ENCODE results near the gene DRAXIN.
A peak's percentile ranks its signal among the peaks of the same experiment; 100 is the strongest.

Gene DRAXIN, protein sequence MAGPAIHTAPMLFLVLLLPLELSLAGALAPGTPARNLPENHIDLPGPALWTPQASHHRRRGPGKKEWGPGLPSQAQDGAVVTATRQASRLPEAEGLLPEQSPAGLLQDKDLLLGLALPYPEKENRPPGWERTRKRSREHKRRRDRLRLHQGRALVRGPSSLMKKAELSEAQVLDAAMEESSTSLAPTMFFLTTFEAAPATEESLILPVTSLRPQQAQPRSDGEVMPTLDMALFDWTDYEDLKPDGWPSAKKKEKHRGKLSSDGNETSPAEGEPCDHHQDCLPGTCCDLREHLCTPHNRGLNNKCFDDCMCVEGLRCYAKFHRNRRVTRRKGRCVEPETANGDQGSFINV

DNA sequence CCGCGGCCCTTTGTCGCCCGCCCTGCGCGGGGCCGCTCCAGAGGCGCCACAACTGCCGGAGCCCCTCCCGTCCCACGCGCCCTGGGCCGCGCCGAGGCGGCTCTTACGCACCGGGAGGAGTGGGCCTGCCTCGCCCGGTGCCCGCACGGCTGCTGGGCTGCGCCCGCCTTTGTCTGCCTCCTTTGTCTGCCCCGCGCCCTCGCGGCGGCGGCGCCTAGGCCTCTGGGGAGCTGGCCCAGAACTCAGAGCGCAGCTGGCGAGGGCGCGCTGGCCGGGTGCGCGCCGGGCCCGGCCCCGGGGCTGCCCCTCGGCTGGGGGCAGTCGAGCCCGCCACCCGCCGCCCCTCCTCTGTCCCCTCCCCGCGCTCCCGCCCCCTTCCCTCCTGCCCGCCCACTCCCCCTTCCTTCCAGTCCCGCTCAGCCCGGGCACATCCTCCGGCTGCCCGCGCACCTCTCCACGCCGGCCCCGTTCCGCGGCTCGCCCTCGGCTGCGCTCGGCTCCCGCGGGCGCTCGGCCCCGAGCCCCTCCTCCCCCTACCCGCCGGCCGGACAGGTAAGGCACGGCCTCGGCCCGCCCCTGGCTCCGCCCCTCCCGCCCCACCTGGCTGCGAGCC lies at the start of gene DRAXIN:
Gene DRAXIN (plus strand): TSS at position 409 of the 613 bp plus-strand sequence. CDS start 14,549 bp downstream, outside the sequence.
- DNase-seq = no peak

GRCh38 chr1:11641776-11642305 lies 49.7 kb upstream of the DRAXIN start:
- no peak for DNase-seq

- peak; percentile 67 for DNase-seq
These were observed 49.0 kb upstream of the DRAXIN start for GRCh38 chr1:11642418-11643017.

DNA sequence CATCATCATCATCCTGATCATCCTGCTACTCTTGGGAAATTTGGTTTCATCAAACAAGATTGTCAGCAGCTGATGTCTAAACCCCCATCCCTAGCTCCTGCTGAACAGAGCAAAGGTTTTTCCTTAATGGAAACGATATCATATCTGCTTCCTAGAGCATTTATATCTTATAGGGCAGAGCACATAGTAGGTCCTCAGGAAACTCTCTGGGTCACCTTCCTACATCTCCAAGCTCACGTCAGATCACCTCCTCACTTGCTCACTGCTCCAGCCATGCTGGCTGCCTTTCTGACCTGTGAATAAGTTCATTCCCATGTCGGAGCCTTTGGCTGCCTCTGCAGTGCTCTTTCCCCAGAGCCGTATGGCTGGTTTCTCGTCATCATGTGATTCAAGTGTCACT lies 47.7 kb upstream of the DRAXIN start:
- DNase-seq = no peak

- DNase-seq = no peak
These were observed 46.2 kb upstream of the DRAXIN start for GRCh38 chr1:11645270-11645669.

DNA sequence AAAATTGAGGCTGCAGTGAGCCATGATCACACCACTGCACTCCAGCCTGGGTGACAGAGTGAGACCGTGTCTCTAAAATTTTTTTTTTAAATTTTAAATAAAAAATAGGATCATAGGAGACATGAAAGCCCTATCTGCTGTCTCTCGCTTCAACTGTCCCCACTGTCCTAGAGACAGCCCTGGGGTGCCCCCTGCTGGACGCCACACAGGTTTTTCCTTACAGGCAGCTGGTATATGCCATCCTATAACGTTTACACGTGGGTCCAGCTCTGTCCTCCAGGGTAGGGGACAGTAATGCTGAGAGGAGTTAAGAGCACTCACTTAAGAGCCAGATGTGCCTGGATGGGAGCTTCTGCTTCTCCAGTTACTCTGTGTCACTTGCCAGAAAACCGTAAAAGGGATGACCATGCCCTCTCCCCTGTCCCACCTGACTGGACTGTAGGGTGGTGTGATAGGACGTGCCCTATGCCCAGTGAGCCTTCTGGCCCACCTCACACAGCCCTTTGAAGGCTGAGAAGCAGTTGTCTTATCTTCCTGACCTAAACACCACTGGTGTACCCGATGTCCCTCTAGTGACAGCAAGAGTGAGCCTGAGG lies 45.7 kb upstream of the DRAXIN start:
- DNase-seq = peak; percentile 81

DNA sequence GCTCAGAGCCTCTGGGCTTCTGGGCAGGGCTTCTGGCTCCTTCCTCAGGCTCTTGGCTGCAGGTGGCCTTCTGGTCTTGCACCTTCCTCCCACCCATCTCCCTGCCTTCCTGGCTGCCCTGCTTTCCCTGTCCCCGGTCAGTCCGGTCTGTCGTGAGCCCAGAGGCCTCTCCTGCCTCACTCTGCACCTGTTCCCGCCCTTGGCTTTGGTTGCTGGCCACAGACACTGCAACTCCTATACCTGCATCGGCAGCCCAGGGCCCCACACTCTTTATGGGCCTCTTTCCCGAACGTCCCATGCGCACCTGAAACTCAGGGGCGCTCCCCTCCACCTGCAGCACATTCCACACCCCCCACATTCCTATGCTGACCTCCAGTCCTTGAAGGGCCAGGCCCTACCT lies 45.2 kb upstream of the DRAXIN start:
- no peak for DNase-seq

GRCh38 chr1:11647333-11647732 lies 44.2 kb upstream of the DRAXIN start:
- DNase-seq = no peak

- no peak for DNase-seq
These were observed 43.5 kb upstream of the DRAXIN start for GRCh38 chr1:11648039-11648438.

DNA sequence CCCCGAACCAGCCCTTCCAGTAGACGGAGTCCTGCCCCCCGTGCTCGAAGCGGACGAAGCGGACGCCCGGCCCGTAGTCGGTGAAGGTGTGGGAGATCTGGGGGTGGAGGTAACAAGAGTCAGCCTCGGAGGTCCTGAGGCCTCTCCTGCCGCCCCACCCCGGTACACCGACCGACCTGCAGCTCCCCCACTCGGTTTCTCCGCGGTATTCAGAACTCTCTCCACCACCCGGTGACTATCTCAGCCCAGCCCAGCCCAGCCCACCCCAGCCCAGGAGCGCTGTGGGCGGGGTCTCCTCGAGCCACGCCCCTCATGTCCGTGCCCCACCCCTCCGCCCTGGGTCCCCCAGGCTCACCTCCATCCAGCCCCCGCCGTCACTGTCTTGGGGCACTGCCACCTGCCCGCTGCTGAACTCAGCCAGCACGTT lies 42.8 kb upstream of the DRAXIN start:
- peak; percentile 41 for DNase-seq

DNA sequence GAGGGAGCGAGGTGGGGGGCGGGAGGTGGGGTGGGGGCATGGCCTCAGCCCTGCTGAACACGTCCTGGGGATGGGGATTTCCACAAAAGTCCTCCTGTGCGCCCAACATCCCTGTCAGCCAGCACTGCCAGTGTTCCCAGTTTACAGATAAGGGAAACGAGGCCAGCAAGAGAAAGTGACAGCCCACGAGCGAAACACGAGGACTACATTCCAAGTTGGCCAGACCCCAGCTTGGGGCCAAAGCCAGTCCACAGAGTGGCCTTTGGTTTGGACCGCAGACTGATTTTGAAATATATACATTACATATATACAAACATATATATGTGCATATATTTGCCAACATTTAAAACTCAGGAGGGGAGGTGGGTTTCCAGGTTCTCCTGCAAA lies 42.3 kb upstream of the DRAXIN start:
- no peak for DNase-seq

- DNase-seq = no peak
These were observed 41.7 kb upstream of the DRAXIN start for GRCh38 chr1:11649624-11650330.

- DNase-seq = peak; percentile 68
These were observed 41.0 kb upstream of the DRAXIN start for GRCh38 chr1:11650331-11650991.

GRCh38 chr1:11651017-11651416 lies 40.5 kb upstream of the DRAXIN start:
- DNase-seq = no peak

- no peak for DNase-seq
These were observed 39.2 kb upstream of the DRAXIN start for GRCh38 chr1:11652203-11652780.

GRCh38 chr1:11653101-11653860 lies 38.2 kb upstream of the DRAXIN start:
- no peak for DNase-seq

DNA sequence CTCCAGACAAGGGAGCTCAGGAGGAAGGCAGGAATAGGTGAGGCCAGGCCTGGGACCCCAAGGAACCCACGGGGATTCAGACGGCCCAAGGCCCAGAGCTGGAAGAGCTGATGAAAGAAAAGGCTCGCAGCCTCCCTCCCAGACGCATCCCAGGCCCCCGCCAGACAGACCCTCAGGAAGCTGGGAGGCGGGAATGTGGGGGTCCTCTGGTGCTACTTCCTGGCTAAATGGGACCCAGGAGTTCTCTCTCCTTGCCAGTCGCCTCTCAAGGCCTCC lies 37.7 kb upstream of the DRAXIN start:
- no peak for DNase-seq

DNA sequence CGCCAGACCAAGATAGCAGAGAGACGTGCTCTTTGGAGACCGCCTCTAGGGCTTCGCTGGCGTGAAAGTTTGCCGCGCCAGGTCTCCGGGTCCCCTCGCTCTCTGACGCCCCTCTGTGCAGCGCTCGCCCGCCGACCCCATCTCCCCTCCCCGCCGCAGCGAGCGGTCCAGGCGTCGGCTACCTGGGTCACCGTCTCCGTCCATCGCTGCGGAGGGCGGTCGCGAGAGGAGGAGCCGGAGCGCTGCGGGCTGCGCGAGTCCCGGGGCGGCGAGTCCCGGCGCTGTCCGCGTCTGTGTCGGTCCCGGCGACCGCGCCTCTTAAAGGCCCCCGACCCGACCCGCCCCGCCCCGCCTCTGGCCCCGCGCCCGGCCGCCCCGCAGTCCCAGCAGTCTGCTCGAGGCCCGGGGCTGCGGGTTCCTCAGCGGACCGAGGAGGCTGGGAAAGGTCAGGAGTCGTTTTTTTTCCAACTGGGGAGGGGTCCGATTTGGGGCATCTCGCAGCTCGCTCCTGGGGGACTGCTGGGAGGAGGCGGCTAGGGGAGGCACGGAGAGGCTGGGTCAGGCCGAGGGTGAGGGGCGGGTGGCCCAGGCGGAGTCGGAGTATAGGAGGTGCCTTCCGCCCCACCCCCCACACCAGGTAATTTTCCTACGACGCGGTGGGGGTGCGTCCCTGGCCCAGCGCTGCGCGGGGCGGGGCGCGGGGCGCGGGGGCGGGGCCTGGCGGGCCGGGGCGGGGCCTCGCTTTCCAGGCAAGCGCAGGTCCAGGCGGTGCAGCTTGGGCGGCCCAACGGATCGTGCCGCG lies 37.2 kb upstream of the DRAXIN start, which contains the start of the genes FBXO2 and FBXO44:
Gene FBXO2 (minus strand): TSS at position 293 of the 802 bp plus-strand sequence. CDS start 89 bp downstream, at position 204.
Gene FBXO44 (plus strand): TSS at position 741 of the 802 bp plus-strand sequence. CDS start 959 bp downstream, outside the sequence.
- DNase-seq = peak; percentile 73

DNA sequence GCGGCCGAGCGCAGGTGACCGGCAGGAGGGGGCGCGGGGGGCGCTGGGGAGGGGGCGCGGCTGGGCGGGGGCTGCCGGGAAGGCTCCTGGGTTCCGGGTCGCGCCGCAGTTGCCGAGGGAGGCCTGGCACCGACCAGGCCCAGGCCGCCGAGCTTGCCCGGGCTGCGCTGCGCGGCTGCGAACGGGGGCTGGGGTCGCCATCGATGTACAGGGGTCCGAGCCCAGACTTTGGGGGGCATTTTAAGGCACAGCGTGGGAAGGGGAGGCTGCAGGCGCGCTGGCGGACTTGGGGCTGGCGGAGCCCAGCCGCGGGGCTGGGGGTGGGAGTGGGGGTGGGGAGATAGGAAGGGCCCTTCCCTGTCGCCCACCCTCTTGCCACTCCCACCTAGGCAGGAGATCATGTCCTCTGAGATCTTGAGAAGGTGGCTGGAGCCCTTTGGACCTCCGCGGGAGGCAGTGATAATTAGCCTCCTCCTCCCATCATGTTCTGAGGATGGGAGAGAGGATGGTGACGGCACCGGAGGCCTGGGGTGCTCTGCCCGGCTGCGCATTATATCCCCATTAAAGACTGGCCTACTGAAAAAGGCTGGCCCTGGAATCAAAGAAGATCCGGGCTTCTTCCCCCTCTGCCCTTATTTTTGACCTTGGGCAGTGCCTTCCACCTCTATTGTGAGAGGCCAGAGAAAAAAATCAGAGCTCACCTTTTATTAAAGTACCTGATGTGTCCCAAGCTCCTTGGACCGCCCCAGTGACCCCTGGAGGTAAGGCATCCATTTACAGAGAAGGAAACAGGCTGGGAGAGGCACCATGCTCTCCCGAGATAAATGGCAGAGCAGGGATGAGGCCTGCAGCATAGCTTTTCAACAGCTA lies 36.3 kb upstream of the DRAXIN start:
- no peak for DNase-seq

All from stimulated activated CD4-positive, alpha-beta T cell treated with anti-CD3 and anti-CD28 coated beads, Interleukin-12 subunit alpha, Interleukin-12 subunit beta, amount 100 ng/mL, for 4 hours (primary cell).